GM18867 (cell line): ENCODE data around the gene PRMT7.
"Not testable (repeated sequence)": the region's sequence is repeated elsewhere in the genome, so short reads cannot be mapped to it uniquely, and the experiment has no call there.

ENCODE experiments used
- ATAC-seq: cut with Tn5 transposase; IDR thresholded peaks from one replicate; pipeline ENCODE4 v1.9.1; 2021; ENCODE audit warnings: mild to moderate bottlenecking, moderate library complexity; ENCODE audit not compliant: unreplicated experiment

The PRMT7 gene

GRCh38 chr16:68283346-68283745, 27.5 kb upstream of the PRMT7 start:
- ATAC-seq: no peak

DNA sequence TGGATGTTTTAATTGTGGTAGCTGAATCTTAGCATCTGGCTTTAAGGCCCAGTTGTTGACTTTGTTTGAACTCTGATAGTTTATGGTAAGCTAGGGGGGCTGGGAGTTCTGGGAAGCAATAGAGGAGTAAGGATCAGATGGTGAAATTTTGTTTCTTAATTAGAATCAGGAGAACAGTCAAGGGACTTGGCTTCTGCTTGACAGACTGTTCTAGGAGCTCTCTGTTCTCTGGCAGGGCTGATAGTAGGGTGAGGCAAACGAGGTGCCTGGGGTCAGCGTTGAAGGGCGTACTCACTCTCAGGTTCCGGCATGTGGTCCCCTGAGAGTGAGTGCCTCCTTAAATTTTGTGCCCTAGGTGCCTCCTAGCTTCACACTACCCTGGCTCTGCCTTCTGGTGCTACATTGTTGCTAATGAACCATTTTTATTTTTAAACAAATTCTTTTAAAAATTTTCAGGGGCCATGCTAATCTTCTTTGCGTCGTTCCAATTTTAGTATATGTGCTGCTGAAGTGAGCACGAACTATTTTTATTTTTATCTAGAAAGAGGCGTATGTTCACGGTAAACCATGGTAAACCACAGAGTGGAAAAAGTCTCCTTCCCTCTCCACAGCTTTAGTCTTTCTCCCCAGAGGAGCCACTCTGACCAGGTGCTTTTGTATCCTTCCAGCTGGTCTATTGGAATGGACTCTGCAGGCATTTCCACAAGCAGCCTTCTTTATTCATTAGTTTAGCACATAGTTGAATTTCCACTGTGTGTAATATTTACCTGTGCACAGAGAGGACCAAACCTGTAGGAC, 26.8 kb upstream of the PRMT7 start:
- peak; percentile 46 for ATAC-seq

- ATAC-seq: peak; percentile 59
Observed at GRCh38 chr16:68284847-68285246, 26.0 kb upstream of the PRMT7 start.

DNA sequence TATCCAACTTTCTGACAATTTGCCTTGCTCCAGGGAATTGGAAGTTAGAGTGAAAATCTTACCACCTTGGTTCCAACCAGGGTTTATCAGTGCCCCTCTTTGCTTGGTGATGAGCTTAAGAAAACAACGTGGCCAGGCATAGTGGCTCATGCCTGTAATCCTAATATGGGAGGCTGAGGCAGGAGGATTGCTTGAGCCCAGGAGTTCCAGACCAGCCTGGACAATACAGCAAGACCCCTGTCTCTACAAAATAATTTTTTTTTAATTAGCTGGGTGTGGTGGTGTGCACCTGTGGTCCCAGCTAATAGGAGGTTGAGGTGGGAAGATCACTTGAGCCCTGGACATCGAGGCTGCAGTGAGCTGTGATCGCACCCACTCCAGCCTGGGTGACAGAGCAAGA, 25.1 kb upstream of the PRMT7 start:
- ATAC-seq: no peak

- ATAC-seq: no peak
Observed at GRCh38 chr16:68286153-68287074, 24.4 kb upstream of the PRMT7 start.

GRCh38 chr16:68287276-68288251, 23.3 kb upstream of the PRMT7 start:
- no peak for ATAC-seq

GRCh38 chr16:68288252-68288650, 22.6 kb upstream of the PRMT7 start:
- ATAC-seq: no peak

DNA sequence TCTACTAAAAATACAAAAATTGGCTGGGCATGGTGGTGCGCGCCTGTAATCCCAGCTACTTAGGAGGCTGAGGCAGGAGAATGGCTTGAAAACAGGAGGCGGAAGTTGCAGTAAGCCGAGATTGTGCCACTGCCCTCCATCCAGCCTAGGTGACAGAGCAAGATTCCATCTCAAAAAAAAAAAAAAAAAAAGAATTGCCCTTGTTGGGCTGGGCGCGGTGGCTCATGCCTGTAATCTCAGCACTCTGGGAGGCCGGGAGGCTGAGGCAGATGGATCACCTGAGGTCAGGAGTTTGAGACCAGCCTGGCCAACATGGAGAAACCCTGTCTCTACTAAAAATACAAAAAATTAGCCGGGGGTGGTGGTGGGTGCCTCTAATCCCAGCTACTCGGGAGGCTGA, 22.0 kb upstream of the PRMT7 start:
- not testable (repeated sequence) for ATAC-seq

- ATAC-seq: no peak
Observed at GRCh38 chr16:68289202-68289601, 21.6 kb upstream of the PRMT7 start.

- peak; percentile 74 for ATAC-seq
Observed at GRCh38 chr16:68289621-68290329, 21.0 kb upstream of the PRMT7 start.

GRCh38 chr16:68290450-68290849, 20.4 kb upstream of the PRMT7 start:
- ATAC-seq: no peak

GRCh38 chr16:68291227-68291626, 19.6 kb upstream of the PRMT7 start:
- ATAC-seq: no peak

- ATAC-seq: no peak
Observed at GRCh38 chr16:68292425-68292824, 18.4 kb upstream of the PRMT7 start.

GRCh38 chr16:68296291-68296690, 14.5 kb upstream of the PRMT7 start:
- ATAC-seq: no peak

DNA sequence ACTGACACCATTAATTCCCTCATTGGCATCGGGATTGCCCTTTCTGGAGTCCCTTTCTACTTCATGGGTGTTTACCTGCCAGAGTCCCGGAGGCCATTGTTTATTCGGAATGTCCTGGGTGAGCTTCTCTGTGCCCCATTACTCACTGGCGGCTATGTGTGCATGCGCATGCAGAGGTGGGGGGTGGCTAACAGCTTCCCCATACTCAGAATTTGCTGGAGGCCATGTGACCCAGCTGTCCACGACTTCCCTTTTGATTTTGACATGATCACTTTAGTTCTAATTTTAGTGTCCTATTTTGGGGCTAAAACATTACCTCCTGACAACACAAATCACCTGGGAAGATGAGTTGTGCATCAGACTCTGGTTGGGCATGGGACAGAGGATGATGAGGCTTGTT, 14.1 kb upstream of the PRMT7 start:
- no peak for ATAC-seq

- ATAC-seq: no peak
Observed at GRCh38 chr16:68297908-68298307, 12.9 kb upstream of the PRMT7 start.

GRCh38 chr16:68298312-68298711, 12.5 kb upstream of the PRMT7 start:
- no peak for ATAC-seq

GRCh38 chr16:68298907-68299561, 11.8 kb upstream of the PRMT7 start:
- no peak for ATAC-seq

GRCh38 chr16:68299571-68300453, 11.0 kb upstream of the PRMT7 start:
- ATAC-seq: no peak
